ENCODE results near the gene HHATL. TPM values are rescaled to one million over a fixed set of nuclear protein-coding genes. Genes with fewer than 3 reads are reported as not detected.

Gene HHATL
- total RNA-seq, 2 donors from 2014 or later: not detected

DNA sequence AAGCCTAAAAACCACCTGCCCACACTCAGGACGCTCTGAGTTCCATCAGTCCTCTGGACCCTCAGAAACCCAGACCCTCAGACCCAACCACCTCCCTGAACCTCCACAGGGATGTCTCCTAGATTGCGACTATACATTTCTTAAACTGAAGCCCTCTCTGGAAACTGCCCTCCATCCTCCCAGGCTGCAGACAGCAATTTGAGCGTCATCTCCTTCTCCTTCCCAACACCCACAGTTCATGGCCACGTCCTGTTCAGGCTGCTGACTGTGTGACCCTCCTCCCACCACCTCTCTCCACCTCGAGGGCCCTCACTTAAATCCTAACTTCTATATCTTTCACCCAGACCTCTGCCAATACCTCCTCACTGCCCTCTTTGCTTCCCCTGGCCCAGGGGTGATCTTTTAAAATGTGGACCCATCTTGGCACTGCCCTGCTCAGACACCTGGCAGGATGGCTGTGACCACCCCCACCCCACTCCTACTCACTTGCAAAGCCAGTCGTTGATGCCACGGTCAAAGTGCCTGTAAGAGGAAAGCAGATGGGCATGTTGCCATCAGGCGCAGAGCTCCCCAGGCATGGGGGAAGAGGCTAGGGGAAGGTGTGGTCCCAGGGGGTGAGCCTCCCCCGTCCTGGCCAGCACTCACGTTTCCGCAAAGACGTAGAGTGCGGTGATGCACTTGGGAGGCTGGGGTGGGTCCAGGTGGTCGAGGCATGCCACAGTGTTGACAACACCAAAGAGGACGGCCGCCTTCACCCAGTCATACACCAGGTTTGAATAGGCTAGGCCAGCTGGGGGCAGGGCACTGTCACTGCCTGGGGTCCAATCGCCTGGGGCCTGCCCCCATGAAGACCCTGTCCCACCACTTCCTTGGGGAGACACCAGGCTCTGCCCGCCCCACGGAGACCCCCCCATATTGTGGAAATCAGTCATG, 6.0 kb downstream of the HHATL start:
- no peak overlapping the region for H3K27ac Mint-ChIP-seq
- H3K36me3 Mint-ChIP-seq (ENCODE audit: low read depth): no peaks in the 10 kb centered on the region
- H3K27me3 Mint-ChIP-seq: no peaks in the 10 kb centered on the region
- H3K9me3 ChIP-seq (ENCODE audit: control insufficient read depth, low read length, poor library complexity, severe bottlenecking): no peaks in the 10 kb centered on the region
- DNase-seq: no peak
- H3K4me3 Mint-ChIP-seq: no peak overlapping the region
- no peak for ATAC-seq
- peaks cover 14% of the 10 kb centered on the region for H3K4me1 Mint-ChIP-seq

DNA sequence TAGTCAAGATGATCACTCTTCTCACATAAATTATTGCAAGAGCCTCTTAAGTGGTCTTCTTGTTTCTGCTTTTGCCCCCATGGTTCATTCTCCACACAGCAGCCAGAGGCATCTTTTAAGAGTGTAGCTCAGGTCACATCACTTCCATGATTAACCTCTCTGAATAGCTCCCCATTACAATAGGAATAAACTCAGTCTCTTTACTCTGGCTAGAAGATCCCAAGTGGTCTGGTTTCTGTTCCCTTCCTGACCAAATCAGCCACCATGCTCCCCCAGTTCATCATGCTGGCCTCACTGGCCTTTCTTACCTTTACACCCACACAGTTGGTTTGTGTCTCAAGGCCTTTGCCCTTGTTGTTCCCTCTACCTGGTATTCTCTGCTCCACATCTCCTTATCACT, 8.2 kb downstream of the HHATL start:
- no peak for ATAC-seq
- no peak for DNase-seq
- H3K9me3 ChIP-seq (ENCODE audit: control insufficient read depth, low read length, poor library complexity, severe bottlenecking): no peaks in the 10 kb centered on the region

GRCh38 chr3:42693530-42693930, 9.1 kb downstream of the HHATL start:
- ATAC-seq: no peak

More for the DNA sequence above, 8.2 kb downstream of the HHATL start:
- no peak overlapping the region for H3K27ac Mint-ChIP-seq
- peaks cover 5% of the 10 kb centered on the region for H3K27me3 Mint-ChIP-seq
- H3K36me3 Mint-ChIP-seq (ENCODE audit: low read depth): no peaks in the 10 kb centered on the region
- H3K4me1 Mint-ChIP-seq: peaks cover 4% of the 10 kb centered on the region
- H3K4me3 Mint-ChIP-seq: no peak overlapping the region

GRCh38 chr3:42692667-42693529, 9.7 kb downstream of the HHATL start:
- peaks cover 5% of the 10 kb centered on the region for H3K27me3 Mint-ChIP-seq
- no peak overlapping the region for H3K4me3 Mint-ChIP-seq
- ATAC-seq (no peak), DNase-seq (no peak)
- no peaks in the 10 kb centered on the region for H3K36me3 Mint-ChIP-seq (ENCODE audit: low read depth)
- no peak overlapping the region for H3K27ac Mint-ChIP-seq
- no peaks in the 10 kb centered on the region for H3K4me1 Mint-ChIP-seq
- H3K9me3 ChIP-seq (ENCODE audit: control insufficient read depth, low read length, poor library complexity, severe bottlenecking): no peaks in the 10 kb centered on the region

More at GRCh38 chr3:42693530-42693930, 9.1 kb downstream of the HHATL start:
- Mint-ChIP-seq H3K27me3 (peaks cover 5% of the 10 kb centered on the region), H3K27ac (no peak overlapping the region), H3K4me1 (peaks cover under 1% of the 10 kb centered on the region), H3K36me3 (ENCODE audit: low read depth) (no peaks in the 10 kb centered on the region), H3K4me3 (no peak overlapping the region)
- no peak for DNase-seq
- H3K9me3 ChIP-seq (ENCODE audit: control insufficient read depth, low read length, poor library complexity, severe bottlenecking): no peaks in the 10 kb centered on the region

DNA sequence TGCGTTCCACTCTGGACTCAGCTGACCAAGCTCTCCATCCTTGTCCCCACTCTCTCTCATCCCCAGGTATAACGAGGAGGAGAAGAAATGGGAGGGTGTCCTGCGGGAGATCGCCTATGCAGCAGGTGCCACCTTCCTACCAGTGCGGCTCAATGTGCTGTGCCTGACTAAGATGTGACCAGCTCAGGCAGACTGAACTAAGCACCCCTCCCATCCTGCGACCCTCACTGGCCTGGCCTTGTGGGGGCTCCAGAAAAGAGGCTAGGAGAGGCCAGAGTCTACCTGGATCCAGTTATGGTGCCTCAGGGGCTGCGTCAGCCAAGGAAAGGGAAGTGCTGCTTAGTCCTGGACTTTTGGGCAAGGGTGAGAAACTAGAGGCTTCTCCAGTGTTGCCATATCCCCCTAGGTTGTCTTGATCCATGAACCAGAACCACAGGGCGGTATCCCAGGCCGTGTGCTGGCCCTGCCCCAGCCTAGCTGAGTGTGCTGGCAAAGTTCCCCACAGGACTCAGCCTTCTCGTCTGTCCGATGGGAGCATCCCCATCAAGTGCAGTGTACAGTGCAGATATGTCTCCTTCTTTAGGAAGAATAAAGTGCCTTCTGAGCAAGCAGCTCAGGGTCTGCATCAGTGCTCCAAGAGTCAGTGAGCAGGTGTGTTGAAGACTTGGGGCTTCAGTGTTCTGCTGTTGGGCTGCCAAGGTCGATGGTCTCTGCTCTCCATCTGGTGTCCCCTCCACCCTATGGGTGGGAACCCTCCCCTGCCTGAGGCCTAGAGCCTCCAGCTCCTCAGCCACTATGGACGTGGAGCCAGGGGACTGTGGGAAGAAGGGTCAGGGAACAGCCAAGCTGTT, 10.6 kb downstream of the HHATL start:
- ATAC-seq (no peak), DNase-seq (no peak)
- Mint-ChIP-seq H3K36me3 (ENCODE audit: low read depth) (no peaks in the 10 kb centered on the region), H3K4me1 (no peaks in the 10 kb centered on the region), H3K27ac (no peak overlapping the region), H3K4me3 (no peak overlapping the region), H3K27me3 (peaks cover 5% of the 10 kb centered on the region)
- no peaks in the 10 kb centered on the region for H3K9me3 ChIP-seq (ENCODE audit: control insufficient read depth, low read length, poor library complexity, severe bottlenecking)

- ATAC-seq: no peak
- H3K4me1 Mint-ChIP-seq: peaks cover under 1% of the 10 kb centered on the region
- no peaks in the 10 kb centered on the region for H3K36me3 Mint-ChIP-seq (ENCODE audit: low read depth)
- DNase-seq: no peak
- no peaks in the 10 kb centered on the region for H3K9me3 ChIP-seq (ENCODE audit: control insufficient read depth, low read length, poor library complexity, severe bottlenecking)
- no peak overlapping the region for H3K27ac Mint-ChIP-seq
- peaks cover 8% of the 10 kb centered on the region for H3K27me3 Mint-ChIP-seq
- H3K4me3 Mint-ChIP-seq: no peak overlapping the region
Observed at GRCh38 chr3:42690766-42691680, 11.6 kb downstream of the HHATL start.

DNA sequence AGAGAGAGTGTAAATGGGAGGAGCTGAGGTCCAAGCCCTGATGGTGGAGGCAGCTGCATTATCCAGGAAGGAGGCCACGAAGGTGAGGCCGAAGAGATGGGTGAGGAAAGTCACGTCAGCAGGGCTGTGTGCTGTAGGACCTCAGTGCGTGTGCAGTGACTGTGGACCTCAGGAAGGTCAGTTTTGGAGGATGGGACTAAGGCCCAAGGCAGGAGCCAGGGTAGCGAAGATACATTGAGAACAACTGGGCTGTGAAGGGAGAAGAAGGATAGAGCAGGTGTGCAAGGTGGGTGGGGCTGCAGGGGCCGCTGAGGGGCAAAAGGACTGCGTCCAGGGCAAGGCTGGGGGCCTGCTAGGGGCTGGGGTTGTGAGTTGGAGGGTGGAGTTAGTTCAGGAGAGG, 12.4 kb downstream of the HHATL start:
- Mint-ChIP-seq H3K36me3 (ENCODE audit: low read depth) (no peaks in the 10 kb centered on the region), H3K27ac (no peak overlapping the region), H3K27me3 (peaks cover 13% of the 10 kb centered on the region), H3K4me1 (peaks cover 3% of the 10 kb centered on the region), H3K4me3 (no peak overlapping the region)
- no peak for ATAC-seq
- no peak for DNase-seq
- no peaks in the 10 kb centered on the region for H3K9me3 ChIP-seq (ENCODE audit: control insufficient read depth, low read length, poor library complexity, severe bottlenecking)

DNA sequence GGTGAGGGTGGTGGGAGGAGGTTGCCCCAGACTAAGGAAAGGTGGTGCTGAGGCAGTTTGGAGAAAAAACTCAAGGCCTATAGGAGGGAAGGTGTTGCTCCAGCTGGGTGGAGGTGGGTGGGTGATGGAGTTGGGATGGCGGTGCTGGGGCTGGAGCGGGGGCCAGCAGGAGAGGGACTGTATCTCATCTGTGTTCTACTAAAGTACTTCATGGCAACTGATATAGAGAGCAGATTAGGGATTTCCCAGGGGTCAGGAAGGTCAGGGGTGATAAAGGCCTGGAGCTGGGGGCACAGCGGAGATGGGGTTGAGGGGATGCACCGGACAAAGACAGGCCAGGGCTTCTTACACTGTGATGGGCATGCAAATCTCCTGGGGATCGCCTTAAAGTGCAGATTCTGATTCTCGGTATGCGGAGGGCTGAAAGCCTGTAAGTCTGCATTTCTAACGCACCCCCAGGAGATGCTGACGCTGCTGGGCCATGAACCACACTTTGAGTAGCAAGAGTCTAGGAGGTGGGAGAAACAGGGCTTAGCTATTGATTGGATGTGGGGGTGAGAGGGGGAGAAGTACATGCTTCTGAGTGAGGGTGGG, 13.1 kb downstream of the HHATL start:
- no peaks in the 10 kb centered on the region for H3K9me3 ChIP-seq (ENCODE audit: control insufficient read depth, low read length, poor library complexity, severe bottlenecking)
- Mint-ChIP-seq H3K4me1 (peaks cover 3% of the 10 kb centered on the region), H3K36me3 (ENCODE audit: low read depth) (no peaks in the 10 kb centered on the region), H3K27ac (no peak overlapping the region), H3K27me3 (peaks cover 13% of the 10 kb centered on the region), H3K4me3 (no peak overlapping the region)
- ATAC-seq (no peak), DNase-seq (no peak)

- peaks cover 3% of the 10 kb centered on the region for H3K4me1 Mint-ChIP-seq
- no peak for DNase-seq
- H3K27me3 Mint-ChIP-seq: peaks cover 13% of the 10 kb centered on the region
- no peak for ATAC-seq
- no peaks in the 10 kb centered on the region for H3K36me3 Mint-ChIP-seq (ENCODE audit: low read depth)
- no peaks in the 10 kb centered on the region for H3K9me3 ChIP-seq (ENCODE audit: control insufficient read depth, low read length, poor library complexity, severe bottlenecking)
- no peak overlapping the region for H3K4me3 Mint-ChIP-seq
- no peak overlapping the region for H3K27ac Mint-ChIP-seq
Observed at GRCh38 chr3:42688487-42689420, 13.8 kb downstream of the HHATL start.

DNA sequence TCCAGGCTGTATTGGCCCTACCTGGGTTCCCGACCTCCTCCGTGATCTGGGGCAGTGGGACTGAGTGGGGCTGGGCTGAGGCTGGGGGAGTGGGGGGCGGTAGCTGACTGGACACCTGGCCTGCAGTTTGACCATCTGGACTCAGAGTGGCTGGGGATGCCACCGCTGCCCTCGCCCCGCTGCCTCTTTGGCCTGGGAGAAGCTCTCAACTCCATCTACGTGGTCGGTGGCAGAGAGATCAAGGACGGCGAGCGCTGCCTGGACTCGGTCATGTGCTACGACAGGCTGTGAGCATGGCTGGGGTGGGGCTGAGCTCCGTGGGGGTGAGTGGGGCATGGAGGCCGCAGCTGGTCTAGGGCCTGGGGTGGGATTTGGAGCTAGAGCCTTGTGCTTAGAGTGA, 14.6 kb downstream of the HHATL start:
- Mint-ChIP-seq H3K27ac (no peak overlapping the region), H3K27me3 (peaks cover 19% of the 10 kb centered on the region), H3K4me3 (no peak overlapping the region), H3K36me3 (ENCODE audit: low read depth) (no peaks in the 10 kb centered on the region), H3K4me1 (peaks cover 3% of the 10 kb centered on the region)
- no peaks in the 10 kb centered on the region for H3K9me3 ChIP-seq (ENCODE audit: control insufficient read depth, low read length, poor library complexity, severe bottlenecking)
- no peak for ATAC-seq
- no peak for DNase-seq
